Measurements from ENCODE around the gene SH3YL1.
A peak's percentile ranks its signal among the peaks of the same experiment; 100 is the strongest.

Gene SH3YL1

GRCh38 chr2:180311-180710 lies 83.5 kb downstream of the SH3YL1 start:
- TF ChIP-seq CTCF (IDR thresholded peaks at IDR 0.05), result no peak

- TF ChIP-seq CTCF (IDR thresholded peaks at IDR 0.05), result no peak
Observed at GRCh38 chr2:179886-180285, 83.9 kb downstream of the SH3YL1 start.

DNA sequence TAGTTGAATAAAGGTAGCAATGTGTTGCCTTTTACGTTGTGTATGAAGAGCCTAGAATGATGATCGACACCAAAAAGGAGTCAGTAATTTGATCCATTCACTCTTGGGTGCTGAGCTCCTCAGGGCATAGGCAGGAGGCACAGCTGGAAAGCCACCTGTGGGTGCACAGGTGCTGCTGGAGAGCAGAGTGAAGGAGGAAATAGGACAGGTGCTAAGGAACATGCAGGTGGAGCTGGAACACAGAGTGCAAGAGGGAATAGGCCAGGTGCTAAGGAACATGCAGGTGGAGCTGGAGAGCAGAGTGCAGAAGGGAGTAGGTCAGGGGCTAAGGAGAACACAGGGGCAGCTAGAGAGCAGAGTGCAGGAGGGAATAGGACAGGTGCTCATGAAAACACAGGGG lies 86.1 kb downstream of the SH3YL1 start:
- no peak for TF ChIP-seq CTCF (IDR thresholded peaks at IDR 0.05)

DNA sequence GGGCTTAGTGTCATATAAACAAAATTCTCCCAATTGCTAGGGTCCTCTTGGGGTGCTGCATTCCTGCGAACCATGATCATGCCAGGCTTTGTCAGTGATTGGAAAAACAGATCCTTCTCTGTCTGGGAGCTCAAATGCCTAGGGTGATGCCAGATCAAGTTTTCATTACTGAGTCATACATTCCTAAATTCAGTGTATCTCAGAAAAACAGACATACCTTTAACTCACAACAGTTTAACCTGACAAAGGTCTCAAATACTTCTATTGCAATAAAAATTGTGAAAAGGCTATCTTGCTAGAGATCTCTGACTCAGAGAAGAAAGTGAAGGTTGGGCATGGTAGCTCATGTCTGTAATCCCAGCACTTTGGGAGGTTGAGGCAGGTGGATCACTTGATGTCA lies 86.9 kb downstream of the SH3YL1 start:
- no peak for TF ChIP-seq CTCF (IDR thresholded peaks at IDR 0.05)

DNA sequence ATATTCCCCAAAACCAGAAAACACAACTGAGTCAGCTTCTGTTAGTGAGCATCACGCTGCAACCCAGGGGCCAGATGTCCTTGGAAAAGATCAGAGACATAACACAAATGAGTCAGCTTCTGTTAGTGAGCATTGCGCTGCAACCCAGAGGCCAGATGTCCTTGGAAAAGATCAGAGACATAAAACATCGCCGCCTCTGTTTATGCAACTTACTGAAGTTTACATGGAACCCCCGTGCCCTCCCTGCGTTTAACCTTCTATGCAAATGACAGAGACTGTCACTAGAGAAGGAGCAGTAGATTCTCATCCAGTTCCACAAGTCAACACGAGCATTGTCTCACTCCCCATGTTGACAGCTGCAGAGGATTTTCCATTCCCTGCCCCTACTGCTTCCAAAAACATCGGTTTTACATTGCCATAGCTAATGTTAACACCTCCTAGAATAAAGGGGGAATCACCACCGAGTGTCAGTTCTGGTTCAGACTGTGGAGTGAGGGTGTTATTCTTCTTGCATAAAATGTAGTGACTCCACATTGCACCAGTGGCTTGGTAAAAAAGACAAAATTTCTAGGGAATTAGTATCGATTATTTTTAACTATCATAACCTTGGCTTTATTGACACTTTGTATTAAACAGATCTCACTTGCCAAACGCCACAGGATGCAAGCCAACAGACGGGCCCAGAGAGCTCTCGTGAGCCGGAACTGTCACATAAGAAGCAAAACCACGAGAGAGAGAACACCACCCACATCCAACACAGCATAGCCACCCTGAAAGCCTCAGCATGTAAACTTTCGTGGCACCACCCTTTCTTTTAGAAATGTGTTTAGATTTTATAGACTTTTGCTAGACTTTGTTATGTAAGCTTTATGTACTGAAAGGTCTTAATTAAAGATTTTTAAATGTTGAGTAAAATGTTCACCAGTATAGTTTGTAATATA lies 87.7 kb downstream of the SH3YL1 start:
- TF ChIP-seq CTCF (IDR thresholded peaks at IDR 0.05), result no peak

DNA sequence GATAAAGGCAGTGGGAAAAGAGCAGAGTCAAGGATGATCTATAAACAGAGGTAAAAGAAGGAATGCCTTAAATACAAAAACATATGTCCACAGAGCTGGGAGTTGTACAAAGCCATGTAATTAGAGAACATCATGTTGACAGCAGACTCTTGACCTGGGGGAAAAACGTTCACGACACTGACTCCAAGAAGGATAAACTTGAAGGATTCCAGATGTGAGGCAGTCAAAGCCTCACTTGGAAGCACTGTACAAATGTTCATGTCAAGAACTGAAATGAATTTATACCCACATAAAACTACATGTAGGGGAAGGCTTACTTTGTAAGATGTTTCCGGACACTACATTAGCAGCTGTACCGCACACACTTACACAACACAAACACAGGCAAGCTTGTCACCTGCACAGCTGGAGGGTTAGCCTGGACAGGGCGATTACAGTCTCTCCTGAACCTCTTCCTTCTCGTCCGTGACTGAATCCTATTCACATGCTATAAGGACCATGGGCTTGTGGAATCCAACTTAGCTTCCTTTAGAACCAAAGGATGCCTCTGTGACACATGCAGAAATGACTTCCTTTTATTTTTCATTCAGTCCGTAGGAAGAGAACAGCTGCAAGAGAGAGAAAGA lies 88.6 kb downstream of the SH3YL1 start:
- no peak for TF ChIP-seq CTCF (IDR thresholded peaks at IDR 0.05)

DNA sequence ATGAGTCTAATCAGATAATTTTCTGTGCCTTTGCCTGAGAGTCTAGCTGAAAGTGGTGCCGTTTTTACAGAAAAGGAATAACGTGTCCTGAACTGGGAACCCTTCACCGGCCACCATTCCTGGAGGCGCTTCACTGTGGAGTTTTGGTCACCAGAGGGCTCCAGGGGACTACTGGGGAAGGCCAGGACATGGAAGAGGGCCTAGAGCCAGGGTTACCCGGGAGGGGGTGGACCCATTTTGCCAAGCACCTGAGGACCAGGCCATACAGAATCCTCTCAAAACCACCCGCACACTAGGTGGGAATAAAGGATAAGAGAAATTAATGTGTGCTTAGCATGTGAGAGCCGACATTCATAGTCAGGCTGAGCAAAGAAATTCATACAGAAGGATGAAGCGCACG lies 91.7 kb downstream of the SH3YL1 start:
- peak; percentile 44 for TF ChIP-seq CTCF (IDR thresholded peaks at IDR 0.05)
